Chondrocyte (in vitro differentiated cells): ENCODE measurements around the gene MAP2. TPM values are rescaled to one million over a fixed set of nuclear protein-coding genes. Genes with fewer than 3 reads are reported as not detected.

Source experiments
- DNase-seq: peaks from one replicate; pipeline ENCODE4 v3.0.0; 2021; ENCODE audit warnings: mixed read lengths, low spot score
- H3K27ac Mint-ChIP-seq: one replicate; pipeline ENCODE4 v1.8.0; 2021; ENCODE audit warnings: mild to moderate bottlenecking, moderate library complexity, mixed read lengths; ENCODE audit not compliant: unreplicated experiment
- H3K27me3 Mint-ChIP-seq: 2 replicates; pipeline ENCODE4 v1.8.0; 2021; ENCODE audit warnings: low read depth, mixed read lengths
- H3K36me3 Mint-ChIP-seq: 2 replicates; pipeline ENCODE4 v1.8.0; 2021; ENCODE audit warnings: low read depth, mixed read lengths
- H3K4me1 Mint-ChIP-seq: 2 replicates; pipeline ENCODE4 v1.8.0; 2021; ENCODE audit warnings: low read depth, mild to moderate bottlenecking, mixed read lengths
- H3K4me3 Mint-ChIP-seq: one replicate; pipeline ENCODE4 v1.8.0; 2021; ENCODE audit warnings: mild to moderate bottlenecking, moderate library complexity, mixed read lengths; ENCODE audit not compliant: unreplicated experiment
- H3K9me3 Mint-ChIP-seq: 2 replicates; pipeline ENCODE4 v1.8.0; 2021; ENCODE audit warnings: low read depth, mixed read lengths
- CTCF ChIP-seq: fragments of 200-600 bp; sonication (generic); IDR thresholded peaks from 2 replicates; pipeline ENCODE4 v1.5.0; 2021; ENCODE audit warnings: antibody characterized with exemption, mild to moderate bottlenecking, moderate library complexity
- total RNA-seq: library from RNA; stranded (reverse); gene quantifications from 3 replicates; pipeline ENCODE4 v1.2.1, GENCODE V29; 2021

MAP2 gene
- total RNA-seq, 1 donor from 2014 or later, result 13.9 TPM

GRCh38 chr2:209727077-209727476 lies 303.2 kb downstream of the MAP2 start:
- H3K4me3 Mint-ChIP-seq, result no peak overlapping the region
- H3K27ac Mint-ChIP-seq, result no peak overlapping the region
- no peak for DNase-seq
- TF ChIP-seq CTCF, result no peak
- peaks cover 2% of the 10 kb centered on the region for H3K9me3 Mint-ChIP-seq
- no peaks in the 10 kb centered on the region for H3K27me3 Mint-ChIP-seq
- peaks cover 1% of the 10 kb centered on the region for H3K36me3 Mint-ChIP-seq
- H3K4me1 Mint-ChIP-seq, result peaks cover under 1% of the 10 kb centered on the region

- H3K4me3 Mint-ChIP-seq, result no peak overlapping the region
- peaks cover 3% of the 10 kb centered on the region for H3K27me3 Mint-ChIP-seq
- H3K4me1 Mint-ChIP-seq, result no peaks in the 10 kb centered on the region
- no peak for TF ChIP-seq CTCF
- DNase-seq, result no peak
- H3K36me3 Mint-ChIP-seq, result no peaks in the 10 kb centered on the region
- no peak overlapping the region for H3K27ac Mint-ChIP-seq
- no peaks in the 10 kb centered on the region for H3K9me3 Mint-ChIP-seq
These were observed 311.0 kb downstream of the MAP2 start for GRCh38 chr2:209734805-209735204.

- H3K9me3 Mint-ChIP-seq, result no peaks in the 10 kb centered on the region
- no peak for TF ChIP-seq CTCF
- H3K27ac Mint-ChIP-seq, result no peak overlapping the region
- no peak for DNase-seq
- H3K4me3 Mint-ChIP-seq, result no peak overlapping the region
- H3K36me3 Mint-ChIP-seq, result no peaks in the 10 kb centered on the region
- H3K4me1 Mint-ChIP-seq, result no peaks in the 10 kb centered on the region
- peaks cover 6% of the 10 kb centered on the region for H3K27me3 Mint-ChIP-seq
These were observed 318.1 kb downstream of the MAP2 start for GRCh38 chr2:209741953-209742352.

- no peak for DNase-seq
- no peak overlapping the region for H3K4me3 Mint-ChIP-seq
- no peak for TF ChIP-seq CTCF
- no peaks in the 10 kb centered on the region for H3K4me1 Mint-ChIP-seq
- H3K9me3 Mint-ChIP-seq, result peaks cover 8% of the 10 kb centered on the region
- H3K27me3 Mint-ChIP-seq, result peaks cover 8% of the 10 kb centered on the region
- H3K27ac Mint-ChIP-seq, result no peak overlapping the region
- H3K36me3 Mint-ChIP-seq, result no peaks in the 10 kb centered on the region
These were observed 329.2 kb downstream of the MAP2 start for GRCh38 chr2:209753020-209753419.

GRCh38 chr2:209757163-209757562 lies 333.3 kb downstream of the MAP2 start:
- Mint-ChIP-seq H3K27me3 (peaks cover 10% of the 10 kb centered on the region), H3K9me3 (peaks cover 15% of the 10 kb centered on the region)

More at GRCh38 chr2:209757163-209757562, 333.3 kb downstream of the MAP2 start:
- H3K4me1 Mint-ChIP-seq, result no peaks in the 10 kb centered on the region
- H3K4me3 Mint-ChIP-seq, result no peak overlapping the region
- DNase-seq, result no peak
- no peaks in the 10 kb centered on the region for H3K36me3 Mint-ChIP-seq
- H3K27ac Mint-ChIP-seq, result no peak overlapping the region
- no peak for TF ChIP-seq CTCF
